ENCODE results near the gene POLR2L.

- TF ChIP-seq TAF1 (IDR thresholded peaks at IDR 0.05; ENCODE audit: borderline replicate concordance, insufficient read depth, low read length) (no peak), POLR2AphosphoS5 (IDR thresholded peaks at IDR 0.05; ENCODE audit: low read depth, low read length) (no peak)
Observed at GRCh38 chr11:815675-816432, 26.5 kb downstream of the POLR2L start.
